Measurements from ENCODE around the gene KLF17.
"Not testable (repeated sequence)": the region's sequence is repeated elsewhere in the genome, so short reads cannot be mapped to it uniquely, and the experiment has no call there.

GRCh38 chr1:44139565-44139964 is 20.9 kb downstream of the KLF17 start:
- not testable (repeated sequence) for TF ChIP-seq CTCF (IDR thresholded peaks at IDR 0.05); EZH2 (IDR thresholded peaks at IDR 0.05; ENCODE audit: borderline replicate concordance, insufficient read depth, low read depth, low read length, poor library complexity, severe bottlenecking)
